HL-60 (cell line): ENCODE measurements around the gene SLC35C1.

Experiments
- CTCF ChIP-seq: IDR thresholded peaks from one replicate; pipeline ENCODE4 v1.5.1; 2011; ENCODE audit warnings: low read length, control low read depth, inconsistent platforms; ENCODE audit not compliant: insufficient read depth
- GABPA ChIP-seq: IDR thresholded peaks from 2 replicates; pipeline ENCODE4 v1.6.1; 2012; ENCODE audit warnings: low read depth
- POLR2AphosphoS5 ChIP-seq: IDR thresholded peaks from 2 replicates; pipeline ENCODE4 v1.6.1; 2012; ENCODE audit warnings: low read depth
- REST ChIP-seq: IDR thresholded peaks from 2 replicates; pipeline ENCODE4 v1.6.1; 2012; ENCODE audit warnings: low read depth; ENCODE audit not compliant: insufficient replicate concordance
- SPI1 ChIP-seq: IDR thresholded peaks from 2 replicates; pipeline ENCODE4 v1.6.1; 2012; ENCODE audit warnings: low read depth, mild to moderate bottlenecking, borderline replicate concordance

- TF ChIP-seq CTCF: no peak
- TF ChIP-seq POLR2AphosphoS5: no peak
- no peak for TF ChIP-seq GABPA
- no peak for TF ChIP-seq REST
- no peak for TF ChIP-seq SPI1
These were observed 50.4 kb downstream of the SLC35C1 start for GRCh38 chr11:45855308-45855707.
